ENCODE data around the gene ZSWIM1.
A peak's percentile ranks its signal among the peaks of the same experiment; 100 is the strongest.

The ZSWIM1 gene

DNA sequence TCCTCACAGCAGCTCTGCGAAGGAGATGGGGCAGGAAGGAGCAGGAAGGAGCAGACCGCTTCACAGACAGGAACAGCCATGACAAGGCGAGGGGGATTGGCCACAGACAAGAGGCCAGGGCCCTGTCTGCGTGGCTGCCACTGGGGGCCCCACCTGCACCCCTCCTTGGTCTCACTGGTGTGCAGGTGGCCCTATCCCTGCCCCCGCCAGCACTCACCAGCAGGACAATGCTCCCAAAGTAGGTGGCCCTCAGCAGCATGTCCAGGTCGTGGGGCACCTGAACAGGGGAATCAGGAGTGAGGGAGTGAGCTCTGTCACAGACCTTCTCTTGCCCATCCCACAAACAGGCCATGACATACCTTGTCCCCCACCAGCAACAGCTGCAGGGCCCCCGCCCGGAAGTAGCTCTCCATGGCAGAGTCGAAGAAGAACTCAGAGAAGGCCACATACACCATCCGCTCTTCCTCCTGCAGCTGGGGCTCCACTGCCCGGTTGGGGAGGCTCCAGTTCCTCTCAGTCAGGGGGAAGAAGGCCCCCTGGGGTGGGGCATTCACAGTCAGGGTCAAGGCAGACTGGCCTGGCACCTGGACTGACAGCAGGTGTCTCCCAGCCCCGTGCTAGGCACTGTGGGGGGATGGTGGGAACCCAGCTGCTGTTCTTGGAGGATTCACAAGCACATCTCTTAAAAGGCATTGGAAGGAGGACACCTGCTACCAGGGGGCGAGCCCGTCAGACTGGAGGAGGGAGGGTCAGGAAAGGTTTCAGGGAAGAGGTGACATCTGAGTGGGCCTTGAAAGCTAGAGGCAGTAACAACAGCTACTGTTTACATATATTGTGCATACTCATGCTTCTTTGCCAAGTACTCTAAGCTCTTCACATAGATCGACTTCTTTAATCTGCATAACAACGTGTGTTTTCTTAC lies 23.8 kb downstream of the ZSWIM1 start:
- no peak for DNase-seq (ENCODE audit: low read depth)
- no peak overlapping the region for H3K4me3 ChIP-seq (ENCODE audit: low read length)
- TF ChIP-seq CTCF (conservative IDR thresholded peaks at IDR 0.05; ENCODE audit: low read length): no peak

DNA sequence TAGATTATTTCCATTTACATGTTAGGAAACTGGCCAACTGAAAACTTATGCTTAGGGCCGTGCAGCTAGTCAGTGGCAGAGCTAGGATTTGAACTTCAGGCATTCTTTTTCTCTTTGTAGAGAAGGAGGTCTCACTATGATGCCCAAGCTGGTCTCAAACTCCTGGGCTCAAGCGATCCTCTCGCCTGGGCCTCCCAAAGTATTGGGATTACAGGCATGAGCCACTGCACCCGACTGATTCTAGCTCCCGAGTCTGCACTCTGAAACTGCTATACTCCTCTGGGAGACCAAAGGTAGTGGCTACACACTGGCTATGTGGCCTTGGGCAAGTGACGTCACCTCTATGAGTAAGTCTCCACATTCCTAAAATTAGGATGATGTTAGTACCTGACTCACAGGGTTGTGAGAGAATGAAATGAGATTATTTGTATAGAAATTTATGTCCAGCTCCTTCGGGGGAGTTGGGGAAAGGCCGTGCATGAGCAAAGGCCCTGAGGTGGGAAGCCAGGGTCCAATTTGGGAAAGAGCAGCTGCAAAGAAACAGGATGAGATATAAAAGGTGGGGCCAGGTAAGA lies 24.6 kb downstream of the ZSWIM1 start:
- H3K4me3 ChIP-seq (ENCODE audit: low read length): no peak overlapping the region
- DNase-seq (ENCODE audit: low read depth): peak; percentile 68
- no peak for TF ChIP-seq CTCF (conservative IDR thresholded peaks at IDR 0.05; ENCODE audit: low read length)

GRCh38 chr20:45907219-45907948 lies 26.4 kb downstream of the ZSWIM1 start:
- no peak for DNase-seq (ENCODE audit: low read depth)
- TF ChIP-seq CTCF (conservative IDR thresholded peaks at IDR 0.05; ENCODE audit: low read length): no peak
- H3K4me3 ChIP-seq (ENCODE audit: low read length): no peak overlapping the region

DNA sequence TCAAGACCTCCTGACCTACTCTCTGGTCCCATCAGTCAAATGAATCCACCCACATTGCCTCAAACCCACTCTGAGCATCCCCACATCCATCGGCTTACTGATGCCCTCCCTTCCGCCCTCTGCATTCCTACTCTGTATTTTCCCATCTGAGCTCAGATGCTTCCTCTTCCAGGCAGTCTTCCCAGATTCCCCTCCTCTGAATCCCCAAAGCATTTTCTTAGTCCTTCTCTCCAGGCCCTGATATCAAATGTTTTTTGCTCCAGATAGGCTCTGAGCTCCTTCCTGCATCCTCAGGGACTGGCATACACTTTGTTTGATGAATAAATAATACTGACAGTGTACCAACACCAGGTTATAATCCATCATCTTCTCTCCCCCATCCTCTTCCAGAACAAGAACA lies 27.1 kb downstream of the ZSWIM1 start:
- no peak for TF ChIP-seq CTCF (conservative IDR thresholded peaks at IDR 0.05; ENCODE audit: low read length)
- H3K4me3 ChIP-seq (ENCODE audit: low read length): no peak overlapping the region
- DNase-seq (ENCODE audit: low read depth): no peak

DNA sequence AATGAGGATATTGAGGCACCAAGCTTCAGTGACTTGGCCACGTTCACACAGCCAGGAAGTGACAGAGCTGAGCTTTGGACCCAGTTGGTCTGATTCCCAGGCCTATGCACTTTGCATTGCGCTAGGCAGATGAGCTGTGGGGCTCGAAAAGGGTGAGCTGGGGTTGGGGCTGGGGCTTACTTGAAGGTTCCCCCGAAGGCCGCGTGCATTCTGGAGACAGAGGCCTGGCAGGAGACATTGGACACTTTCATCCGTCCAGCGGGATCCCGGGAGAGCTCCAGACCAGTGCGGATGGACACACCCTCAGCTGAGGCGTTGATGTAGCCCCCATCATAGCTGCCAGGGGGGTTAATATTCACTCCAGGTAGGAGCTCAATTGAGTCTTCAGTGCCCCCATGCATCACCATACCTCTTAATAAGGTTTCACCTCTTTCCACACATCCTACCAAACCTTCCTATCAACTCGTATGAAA lies 28.3 kb downstream of the ZSWIM1 start:
- no peak for TF ChIP-seq CTCF (conservative IDR thresholded peaks at IDR 0.05; ENCODE audit: low read length)
- DNase-seq (ENCODE audit: low read depth): no peak
- no peak overlapping the region for H3K4me3 ChIP-seq (ENCODE audit: low read length)

DNA sequence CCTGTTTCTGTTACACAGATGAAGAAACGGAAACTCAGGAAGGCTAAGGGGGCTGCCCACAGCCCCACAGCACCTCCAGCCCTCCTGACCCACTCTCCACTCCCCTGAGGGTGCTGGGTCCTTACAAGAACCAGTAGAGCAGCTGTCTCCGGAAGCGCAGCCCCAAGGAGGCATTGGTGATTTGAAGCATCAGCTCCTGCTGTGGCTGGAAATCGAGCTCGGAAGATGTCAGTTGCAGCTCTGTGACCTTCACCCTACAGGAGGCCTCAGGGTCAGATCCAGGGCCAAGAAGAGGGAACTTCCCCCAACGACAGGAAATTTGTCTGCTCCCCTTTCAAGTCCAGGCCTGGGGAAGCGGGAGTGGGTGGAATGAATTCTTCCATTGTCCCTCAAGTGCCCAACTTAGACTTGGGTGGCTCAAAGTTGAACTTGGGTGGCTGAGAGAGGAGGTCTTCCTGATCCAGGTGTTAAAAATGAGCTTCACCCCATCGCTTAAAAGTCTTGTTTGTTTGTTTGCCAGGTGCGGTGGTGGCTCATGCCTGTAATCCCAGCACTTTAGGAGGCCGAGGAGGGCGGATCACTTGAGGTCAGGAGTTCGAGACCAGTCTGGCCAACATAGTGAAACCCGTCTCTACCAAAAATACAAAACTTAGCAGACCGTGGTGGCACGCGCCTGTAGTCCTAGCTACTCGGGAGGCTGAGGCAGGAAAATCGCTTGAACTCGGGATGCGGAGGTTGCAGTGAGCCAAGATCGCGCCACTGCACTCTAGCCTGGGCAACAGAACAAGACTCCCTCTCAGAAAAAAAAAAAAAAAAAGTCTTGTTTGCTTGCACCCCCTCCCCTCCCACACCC lies 29.0 kb downstream of the ZSWIM1 start:
- no peak for TF ChIP-seq CTCF (conservative IDR thresholded peaks at IDR 0.05; ENCODE audit: low read length)
- H3K4me3 ChIP-seq (ENCODE audit: low read length): no peak overlapping the region; the same call in 1 of the 2 replicates

More for the DNA sequence above, 29.0 kb downstream of the ZSWIM1 start:
- DNase-seq (ENCODE audit: low read depth): no peak
